Colonic mucosa (tissue), 4 donors: Measurements from ENCODE around the gene CUBN. TPM values are rescaled to one million over a fixed set of nuclear protein-coding genes. Genes with fewer than 3 reads are reported as not detected.

Source experiments
- DNase-seq: peaks from one replicate; pipeline ENCODE4 v3.0.0-alpha.2; 2020
- H3K27ac ChIP-seq: fragments of 200-600 bp; one replicate; pipeline ENCODE4 v1.8.0; 2021
- H3K27me3 ChIP-seq: fragments of 200-600 bp; one replicate; pipeline ENCODE4 v1.8.0; 2021
- H3K36me3 ChIP-seq: fragments of 200-600 bp; one replicate; pipeline ENCODE4 v1.8.0; 2021
- H3K4me1 ChIP-seq: fragments of 200-600 bp; one replicate; pipeline ENCODE4 v1.8.0; 2021; ENCODE audit warnings: mild to moderate bottlenecking
- H3K4me3 ChIP-seq: fragments of 200-600 bp; one replicate; pipeline ENCODE4 v1.8.0; 2021
- H3K9ac ChIP-seq, 2 donors: one replicate each; pipeline ENCODE4 v1.7.0; 2013; ENCODE audit warnings: control low read depth in 2 of 2, low read depth in 2 of 2, low read length in 2 of 2
- H3K9me3 ChIP-seq: fragments of 200-600 bp; one replicate; pipeline ENCODE4 v1.8.0; 2021
- CTCF ChIP-seq: fragments of 200-600 bp; IDR thresholded peaks from one replicate; pipeline ENCODE4 v1.8.0; 2022; ENCODE audit warnings: antibody characterized with exemption, mild to moderate bottlenecking
- intact Hi-C: fragments of 100-400 bp; cut with DNase I; formaldehyde crosslinking; loops from one replicate; pipeline ENCODE4 v1.14.1; 2022
- total RNA-seq, 2 donors: library from RNA; stranded (reverse); fragmentation: NEBNext Ultra II Directional in 1 of 2; extraction: Animal tissue kit (Norgen Biotek cat#: 25700) in 1 of 2; gene quantifications; one replicate each; pipeline ENCODE4 v1.2.1, GENCODE V29; 2021
- donor health status: healthy.
- donor health status: DM: no; HTN: no; CAD: no.
- donor health status: DM: no; HTN: no; CAD: no.

The CUBN gene
- total RNA-seq, 2 donors from 2014 or later: 0.25 to 0.42 TPM

DNA sequence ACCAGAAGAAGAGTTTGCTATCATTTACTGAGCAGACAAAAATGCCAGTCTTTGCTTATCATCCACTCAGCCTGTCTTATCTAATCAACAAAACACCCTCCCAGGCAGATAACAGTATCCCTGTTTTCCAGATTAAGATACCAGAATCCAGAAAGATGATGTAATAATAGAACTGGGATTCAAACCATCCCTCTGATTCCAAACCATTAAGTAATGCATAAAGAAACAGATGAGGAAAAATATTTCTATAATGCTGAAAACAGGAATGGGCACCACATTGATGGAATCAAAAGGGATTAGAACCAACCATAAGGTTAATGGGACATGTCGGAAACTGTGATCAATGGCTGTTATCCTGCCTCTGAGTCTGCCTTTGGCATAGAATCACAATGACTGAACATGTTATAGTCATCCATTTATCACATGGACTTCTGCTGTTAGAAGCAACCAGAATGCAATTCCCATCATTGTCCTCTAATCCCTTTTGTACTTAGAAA is 220.3 kb downstream of the CUBN start:
- no peak for TF ChIP-seq CTCF
- H3K9me3 ChIP-seq: no peaks in the 10 kb centered on the region
- no peaks in the 10 kb centered on the region for H3K4me1 ChIP-seq
- no peak overlapping the region for H3K27ac ChIP-seq
- intact Hi-C loops: no loop called here
- no peak for DNase-seq
- H3K4me3 ChIP-seq: no peak overlapping the region
- H3K36me3 ChIP-seq: no peaks in the 10 kb centered on the region
- H3K9ac ChIP-seq: no peak overlapping the region
- no peaks in the 10 kb centered on the region for H3K27me3 ChIP-seq

- DNase-seq: no peak
- Histone ChIP-seq H3K4me3 (no peak overlapping the region), H3K9me3 (no peaks in the 10 kb centered on the region), H3K9ac (no peak overlapping the region), H3K27me3 (no peaks in the 10 kb centered on the region), H3K36me3 (no peaks in the 10 kb centered on the region), H3K4me1 (no peaks in the 10 kb centered on the region), H3K27ac (no peak overlapping the region)
- no peak for TF ChIP-seq CTCF
- intact Hi-C loops: no loop called here
Measured at GRCh38 chr10:16907687-16908086, 221.9 kb downstream of the CUBN start.

DNA sequence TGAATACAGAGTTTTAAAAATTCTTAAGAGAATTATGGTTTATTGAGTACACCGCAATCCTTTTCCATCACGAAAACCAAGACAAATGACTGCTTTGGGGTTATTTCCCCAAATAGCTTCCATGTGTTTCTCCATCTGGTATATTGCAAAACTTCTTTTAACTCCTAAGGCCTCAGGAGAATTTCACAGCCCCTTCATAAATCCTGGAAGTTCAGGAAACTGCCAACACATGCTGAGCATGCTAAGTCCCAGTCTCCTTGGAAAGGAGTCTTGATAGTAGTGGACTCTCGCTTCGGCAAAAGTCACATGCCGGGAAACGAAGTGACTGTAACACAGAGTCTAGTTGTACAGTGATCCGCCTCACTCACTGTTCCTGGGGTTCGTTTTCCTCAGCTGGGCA is 224.3 kb downstream of the CUBN start:
- intact Hi-C loops: no loop called here
- no peak for TF ChIP-seq CTCF
- no peaks in the 10 kb centered on the region for H3K9me3 ChIP-seq
- no peaks in the 10 kb centered on the region for H3K27me3 ChIP-seq
- H3K27ac ChIP-seq: no peak overlapping the region
- no peak overlapping the region for H3K9ac ChIP-seq
- H3K4me1 ChIP-seq: no peaks in the 10 kb centered on the region
- no peak overlapping the region for H3K4me3 ChIP-seq
- H3K36me3 ChIP-seq: no peaks in the 10 kb centered on the region
- no peak for DNase-seq

- no peaks in the 10 kb centered on the region for H3K4me1 ChIP-seq
- H3K27me3 ChIP-seq: no peaks in the 10 kb centered on the region
- TF ChIP-seq CTCF: no peak
- no peaks in the 10 kb centered on the region for H3K36me3 ChIP-seq
- H3K9me3 ChIP-seq: no peaks in the 10 kb centered on the region
- intact Hi-C loops: no loop called here
- H3K4me3 ChIP-seq: no peak overlapping the region
- no peak for DNase-seq
- H3K9ac ChIP-seq: no peak overlapping the region
- H3K27ac ChIP-seq: no peak overlapping the region
Measured at GRCh38 chr10:16904639-16905061, 225.0 kb downstream of the CUBN start.

DNA sequence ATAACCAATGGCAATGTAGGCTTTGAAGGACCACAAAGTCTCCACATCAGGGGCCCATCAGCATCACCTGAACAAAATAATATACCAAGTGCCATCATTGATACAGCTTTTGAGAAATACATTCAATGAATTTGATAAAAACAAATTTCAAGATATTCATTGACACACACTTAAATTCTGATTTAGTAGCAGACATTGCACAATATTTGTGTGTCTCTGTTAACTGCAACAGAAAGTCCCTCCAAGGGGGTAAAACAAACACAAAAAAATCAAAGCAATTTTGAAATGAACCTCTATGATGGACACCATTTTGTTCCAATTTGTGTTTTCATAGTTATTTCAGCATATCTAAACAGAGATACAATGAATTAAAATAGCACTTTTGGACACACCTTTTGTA is 225.6 kb downstream of the CUBN start:
- no peaks in the 10 kb centered on the region for H3K27me3 ChIP-seq
- no peaks in the 10 kb centered on the region for H3K9me3 ChIP-seq
- no peak for TF ChIP-seq CTCF
- DNase-seq: no peak
- H3K4me1 ChIP-seq: no peaks in the 10 kb centered on the region
- no peak overlapping the region for H3K27ac ChIP-seq
- intact Hi-C loops: no loop called here
- H3K4me3 ChIP-seq: no peak overlapping the region
- no peak overlapping the region for H3K9ac ChIP-seq
- no peaks in the 10 kb centered on the region for H3K36me3 ChIP-seq

GRCh38 chr10:16902606-16903005 is 227.0 kb downstream of the CUBN start:
- intact Hi-C loops: no loop called here
- TF ChIP-seq CTCF: no peak

More at GRCh38 chr10:16902606-16903005, 227.0 kb downstream of the CUBN start:
- Histone ChIP-seq H3K9me3 (no peaks in the 10 kb centered on the region), H3K27me3 (no peaks in the 10 kb centered on the region), H3K9ac (no peak overlapping the region), H3K4me3 (no peak overlapping the region), H3K4me1 (no peaks in the 10 kb centered on the region), H3K36me3 (no peaks in the 10 kb centered on the region), H3K27ac (no peak overlapping the region)
- no peak for DNase-seq
